B cell (primary cell): ENCODE measurements around the gene DENND1A.

Experiments
- CTCF ChIP-seq: fragments of 200-600 bp; IDR thresholded peaks from one replicate; pipeline ENCODE4 v1.8.0; 2022; ENCODE audit warnings: antibody characterized with exemption, mild to moderate bottlenecking
- EZH2 ChIP-seq: IDR thresholded peaks from 2 replicates; pipeline ENCODE4 v1.6.1; 2012; ENCODE audit warnings: borderline replicate concordance, low read depth, mild to moderate bottlenecking, moderate library complexity, low read length; ENCODE audit not compliant: insufficient read depth, poor library complexity, severe bottlenecking

- TF ChIP-seq CTCF (no peak), EZH2 (no peak)
Measured at GRCh38 chr9:123757960-123758359, 172.0 kb downstream of the DENND1A start.
